Non-pigmented ciliary epithelial cell (primary cell): Measurements from ENCODE around the gene ADAT2.
"Not testable (repeated sequence)": the region's sequence is repeated elsewhere in the genome, so short reads cannot be mapped to it uniquely, and the experiment has no call there.

Source experiments
- DNase-seq: peaks from one replicate; pipeline ENCODE4 v3.0.0-alpha.2; 2010; ENCODE audit warnings: low read depth

The ADAT2 gene

DNA sequence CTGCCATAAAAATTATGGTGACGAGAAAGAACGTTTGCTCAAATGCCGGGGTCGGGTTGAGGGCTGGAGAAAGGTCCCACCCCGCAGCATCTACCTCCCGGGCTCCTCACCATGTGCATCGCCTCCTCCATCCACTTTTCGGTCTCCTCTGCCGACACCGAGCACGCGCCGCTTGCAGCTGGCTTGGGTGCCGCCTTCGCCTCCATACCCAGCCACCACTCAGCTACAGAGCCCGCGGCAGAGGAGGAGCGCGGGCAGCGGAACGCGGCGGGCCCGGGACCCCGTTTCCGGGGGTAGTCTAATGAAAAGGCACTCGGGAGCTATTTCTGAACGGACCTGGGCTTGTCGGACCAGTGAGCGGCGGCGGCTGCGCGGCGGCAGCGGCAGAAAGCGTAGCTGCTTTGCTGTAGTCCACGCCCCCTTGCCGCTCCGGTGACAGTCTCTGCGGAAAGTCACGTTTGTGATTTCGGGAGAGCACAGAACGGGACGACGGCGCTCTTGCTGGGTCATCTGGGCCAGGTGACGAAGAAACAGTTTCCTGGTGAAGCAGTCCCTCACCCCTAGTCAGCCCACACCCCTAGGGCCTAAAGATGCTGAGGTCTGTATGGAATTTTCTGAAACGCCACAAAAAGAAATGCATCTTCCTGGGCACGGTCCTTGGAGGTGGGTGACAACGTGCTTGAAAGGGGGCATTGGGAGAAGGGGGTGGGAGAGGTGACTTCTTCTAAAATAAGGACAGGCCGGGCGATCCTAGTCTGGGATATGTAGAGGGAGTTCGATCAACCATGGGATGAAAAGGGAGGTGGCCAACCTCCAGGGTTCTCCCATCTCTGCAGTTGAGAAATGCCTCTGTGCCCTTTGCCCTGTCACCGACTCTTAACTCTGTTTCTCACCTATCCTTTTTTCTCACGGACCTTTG, at the start of gene ADAT2, which contains the start of gene PEX3:
Gene ADAT2 (minus strand): TSS at position 243 of the 919 bp plus-strand sequence. CDS start 37 bp downstream, at position 206.
Gene PEX3 (plus strand): TSS at position 353 of the 919 bp plus-strand sequence. CDS start 238 bp downstream, at position 591.
- peak; percentile 64 for DNase-seq

GRCh38 chr6:143498428-143498827, 47.9 kb upstream of the ADAT2 start:
- DNase-seq, result no peak

DNA sequence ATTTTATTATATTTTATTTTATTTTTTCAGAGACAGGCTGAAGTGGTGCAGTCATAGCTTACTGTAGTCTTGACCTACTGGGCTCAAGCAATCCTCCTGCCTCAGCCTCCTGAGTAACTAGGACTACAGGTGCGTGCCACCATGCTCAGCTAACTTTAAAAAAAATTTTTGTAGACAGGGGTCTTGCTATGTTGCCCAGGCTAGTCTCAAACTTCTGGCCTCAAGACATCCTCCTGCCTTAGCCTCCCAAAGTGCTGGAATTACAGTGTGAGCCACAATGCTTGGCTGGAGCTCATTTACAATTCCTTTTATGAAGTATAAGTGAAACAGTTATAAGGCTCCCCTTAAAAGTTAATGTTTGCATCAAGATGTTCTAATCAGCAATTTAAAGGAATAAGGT, 46.5 kb upstream of the ADAT2 start:
- DNase-seq, result no peak

DNA sequence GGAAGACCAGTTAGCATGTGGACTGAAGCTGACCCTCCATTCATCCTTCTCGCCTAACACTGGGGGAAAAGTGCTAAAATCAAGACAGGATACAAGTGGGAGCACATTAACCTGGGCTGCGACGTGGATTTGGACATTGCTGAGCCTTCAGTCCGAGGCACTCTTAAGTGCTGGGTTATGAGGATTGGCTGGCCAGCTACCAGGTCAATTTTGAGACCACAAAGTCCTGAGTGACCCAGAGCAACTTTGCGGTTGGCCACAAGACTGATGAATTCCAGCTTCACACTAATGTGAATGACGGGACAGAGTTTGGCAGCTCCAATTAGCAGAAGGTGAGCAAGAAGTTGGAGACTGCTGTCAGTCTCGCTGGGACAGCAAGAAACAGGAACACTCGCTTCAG, 40.3 kb upstream of the ADAT2 start:
- no peak for DNase-seq

- no peak for DNase-seq
Measured at GRCh38 chr6:143490244-143490643, 39.7 kb upstream of the ADAT2 start.

DNA sequence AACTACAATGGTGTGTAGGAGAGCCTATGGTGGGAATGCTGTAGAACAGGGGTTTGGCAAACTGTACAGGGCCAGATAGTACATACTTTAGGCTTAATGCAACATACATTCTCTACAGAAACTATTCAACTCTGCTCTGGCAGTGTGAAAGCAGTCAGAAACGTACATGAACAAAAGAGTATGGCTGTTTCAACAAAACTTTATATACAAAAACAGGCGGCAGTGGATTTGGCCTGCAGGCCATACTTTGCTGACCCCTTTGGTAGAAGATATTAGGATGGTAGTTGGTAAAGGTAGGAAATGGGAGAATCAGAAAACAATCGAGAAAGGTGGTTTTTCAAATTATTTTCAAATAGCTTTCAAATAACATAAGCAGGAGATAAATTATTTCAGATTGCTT, 36.3 kb upstream of the ADAT2 start:
- DNase-seq, result no peak

- DNase-seq, result no peak
Measured at GRCh38 chr6:143485967-143486366, 35.5 kb upstream of the ADAT2 start.

DNA sequence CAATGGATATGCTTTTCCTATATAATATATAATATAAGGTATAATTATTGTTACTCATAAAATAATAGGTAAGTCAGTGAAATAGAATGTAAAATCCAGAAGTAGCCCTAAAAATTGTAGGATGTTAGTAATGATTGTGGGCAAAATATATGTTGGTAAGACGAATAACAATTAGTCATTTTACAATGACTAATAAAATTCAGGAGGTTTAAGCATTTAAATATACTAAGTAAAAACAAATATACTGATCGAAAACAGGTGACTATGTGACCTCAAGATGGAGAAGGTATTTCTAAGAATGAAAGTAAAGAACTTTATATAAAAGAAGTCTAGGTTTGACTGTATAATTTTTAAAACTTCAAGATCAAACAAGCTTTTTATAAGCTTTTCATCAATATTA, 32.1 kb upstream of the ADAT2 start:
- DNase-seq, result no peak

DNA sequence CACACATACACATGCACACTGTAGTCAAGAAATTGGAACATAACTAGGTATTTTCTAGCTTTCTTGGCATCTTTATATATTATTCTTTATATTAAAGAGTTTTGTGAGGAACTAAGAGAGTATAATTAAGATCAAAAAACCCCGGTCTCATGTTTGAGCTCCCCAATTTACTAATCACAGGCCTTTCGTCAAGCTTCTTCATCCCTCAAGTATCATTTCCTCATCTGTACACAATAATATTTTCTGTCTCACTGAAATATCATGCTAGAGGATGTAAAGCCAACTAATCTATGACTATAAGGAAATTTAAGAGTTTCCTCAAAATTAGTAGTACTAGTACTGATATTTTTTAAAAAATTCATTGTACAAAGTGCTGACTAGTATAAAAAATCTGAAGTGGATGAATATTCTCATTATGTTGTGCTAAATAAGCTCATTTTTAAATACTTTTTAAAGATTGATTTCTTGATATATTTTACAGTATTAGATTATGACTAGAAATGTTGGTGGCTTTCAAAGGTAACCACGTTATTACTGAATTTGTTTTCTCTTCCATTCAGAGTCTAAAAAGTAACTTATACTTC, 28.1 kb upstream of the ADAT2 start:
- no peak for DNase-seq

GRCh38 chr6:143476545-143476944, 26.1 kb upstream of the ADAT2 start:
- DNase-seq, result no peak

DNA sequence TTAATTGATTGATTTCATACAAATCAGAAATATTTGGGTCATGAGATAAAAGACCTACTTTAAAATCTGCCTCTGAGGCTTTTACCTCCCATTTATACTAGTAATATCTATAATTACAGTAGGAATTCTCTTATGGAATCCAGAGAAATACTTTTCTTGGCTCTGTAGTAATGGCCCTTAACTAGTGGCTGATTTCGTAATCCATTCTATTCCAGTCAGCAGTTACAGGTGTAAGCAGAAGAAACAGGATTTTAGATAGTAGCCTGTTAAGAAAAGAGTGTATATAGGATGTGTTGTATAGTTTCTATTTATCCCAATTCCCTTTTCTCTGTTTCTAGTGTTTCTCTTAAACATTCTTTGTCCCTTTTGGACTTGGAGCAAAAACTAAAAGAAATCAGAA, 21.3 kb upstream of the ADAT2 start:
- no peak for DNase-seq

- DNase-seq, result not testable (repeated sequence)
Measured at GRCh38 chr6:143468823-143469222, 18.3 kb upstream of the ADAT2 start.

GRCh38 chr6:143468026-143468425, 17.5 kb upstream of the ADAT2 start:
- no peak for DNase-seq

DNA sequence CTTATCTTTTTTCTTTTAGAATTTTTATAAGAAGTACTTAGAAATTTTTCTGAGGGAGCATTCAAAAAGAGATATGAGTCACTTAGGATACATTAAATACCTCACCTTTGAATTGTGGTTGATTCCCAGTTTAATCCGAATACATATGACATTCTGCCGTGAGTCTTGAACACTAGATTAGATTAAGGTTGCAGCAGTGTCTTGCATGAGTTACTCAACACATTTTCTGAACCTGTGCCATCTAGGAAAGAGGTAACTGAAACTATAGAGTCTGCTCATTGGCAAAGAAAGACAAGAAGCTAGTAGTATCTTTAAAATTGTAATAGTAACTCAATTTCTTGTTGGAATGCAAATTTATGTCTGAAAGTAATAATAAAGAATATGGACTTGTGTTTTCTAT, 15.1 kb upstream of the ADAT2 start:
- DNase-seq, result no peak

DNA sequence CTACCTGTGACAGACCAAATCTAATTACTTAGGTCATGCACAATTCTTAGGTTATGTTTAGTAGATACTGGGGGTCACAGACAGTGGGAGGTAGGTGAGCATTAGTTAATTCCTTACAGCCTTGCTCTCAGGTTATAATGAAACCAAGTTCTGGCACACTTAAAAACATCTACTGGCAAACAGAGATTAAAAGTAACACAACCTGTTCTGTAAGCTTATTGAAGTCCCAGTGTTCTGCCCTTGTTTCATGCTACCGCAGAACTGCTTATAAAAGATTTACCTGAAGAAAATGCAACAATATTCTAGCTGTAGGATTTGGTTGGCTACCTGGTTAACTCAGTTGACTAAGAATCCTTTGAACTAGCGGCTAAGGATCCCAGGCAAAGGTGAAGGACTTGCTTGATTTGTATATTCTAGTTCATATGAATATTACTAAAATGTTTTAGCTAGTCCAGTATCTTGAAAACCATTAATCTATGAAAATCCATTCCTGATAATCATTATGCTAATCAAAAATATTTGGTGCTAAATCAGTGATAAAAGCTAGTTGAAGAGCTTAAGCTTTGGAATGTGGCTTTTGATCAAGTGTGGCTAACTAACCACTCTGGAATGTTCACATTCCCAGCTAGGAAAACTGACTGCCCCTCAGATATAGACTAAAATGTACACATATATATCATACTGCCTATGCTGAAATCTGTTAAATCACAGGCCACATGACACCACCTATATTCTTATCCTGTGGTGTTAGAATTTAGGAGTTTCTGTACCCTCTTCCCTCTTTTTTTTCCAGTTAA, 7.3 kb upstream of the ADAT2 start:
- DNase-seq, result no peak

- no peak for DNase-seq
Measured at GRCh38 chr6:143451531-143451930, 1.0 kb upstream of the ADAT2 start.

DNA sequence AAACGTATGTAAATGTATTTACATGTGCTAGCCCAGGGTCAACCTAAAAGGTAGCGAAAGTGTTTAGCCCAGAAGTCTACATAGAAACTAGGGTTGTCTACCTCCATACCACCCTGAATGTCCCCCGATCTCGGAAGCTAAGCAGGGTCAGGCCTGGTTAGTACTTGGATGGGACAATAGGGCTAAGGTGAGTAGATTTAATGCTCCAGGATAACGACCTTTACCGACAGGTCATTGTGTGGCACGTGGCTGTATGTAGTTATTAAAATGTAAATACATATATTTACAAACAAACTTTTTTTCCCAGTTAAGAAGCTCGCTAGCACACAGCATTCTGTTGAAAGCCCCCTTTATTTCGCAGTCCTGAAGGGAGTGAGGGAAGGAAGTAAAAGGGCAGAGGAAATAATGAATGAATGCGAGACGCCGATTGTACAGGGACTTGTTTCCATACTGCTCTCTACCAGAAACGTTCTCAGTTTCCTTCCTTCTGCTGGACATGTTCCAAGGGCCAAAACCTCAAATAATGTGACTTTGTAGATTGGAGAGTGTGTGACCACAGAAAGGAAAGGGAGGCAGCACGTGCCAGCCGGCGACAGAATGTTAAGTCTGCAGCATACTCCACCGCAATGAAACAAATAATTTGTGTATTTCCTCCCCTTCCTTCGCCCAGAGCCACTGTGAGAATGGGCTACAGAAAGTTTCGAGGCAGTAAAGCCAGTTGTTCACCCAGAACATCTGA, 612 bp downstream of the ADAT2 start:
- DNase-seq, result no peak

- no peak for DNase-seq
Measured at GRCh38 chr6:143449082-143449713, 1.3 kb downstream of the ADAT2 start.

- not testable (repeated sequence) for DNase-seq
Measured at GRCh38 chr6:143447865-143448264, 2.6 kb downstream of the ADAT2 start.

DNA sequence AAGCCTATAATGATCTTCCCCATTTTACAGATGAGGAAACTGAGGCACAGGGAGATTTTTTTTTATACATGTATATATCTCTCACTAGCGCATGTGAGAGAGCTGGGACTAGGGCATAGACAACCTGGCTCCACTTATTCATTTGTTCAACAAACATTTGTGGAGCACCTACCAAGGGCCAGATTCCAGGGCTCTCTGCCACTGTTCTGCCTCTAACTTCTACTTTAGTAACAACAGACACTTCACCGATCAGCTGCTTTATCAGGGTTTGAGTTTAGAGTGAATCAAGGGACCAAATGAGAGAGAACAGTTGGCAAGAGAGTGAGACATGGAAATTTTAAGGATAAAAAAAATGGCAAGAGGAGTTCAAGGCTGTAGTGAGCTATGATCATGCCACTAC, 7.4 kb downstream of the ADAT2 start:
- no peak for DNase-seq
